H9 (cell line): Measurements from ENCODE around the gene RETN. TPM values are rescaled to one million over a fixed set of nuclear protein-coding genes. Genes with fewer than 3 reads are reported as not detected.

Experiments
- DNase-seq: peaks from one replicate; pipeline ENCODE4 v3.0.0-alpha.2; 2017
- H2AFZ ChIP-seq: one replicate; pipeline ENCODE4 v1.6.1; 2013; ENCODE audit warnings: mild to moderate bottlenecking, low read length, control low read depth, moderate library complexity
- H2AK5ac ChIP-seq: 2 replicates; pipeline ENCODE4 v1.6.1; 2013; ENCODE audit warnings: low read length, control low read depth, mixed read lengths; ENCODE audit not compliant: insufficient read length
- H2BK120ac ChIP-seq: one replicate; pipeline ENCODE4 v1.6.1; 2013; ENCODE audit warnings: low read depth, mild to moderate bottlenecking, low read length, control low read depth, inconsistent platforms; ENCODE audit not compliant: poor library complexity, severe bottlenecking
- H2BK12ac ChIP-seq: 2 replicates; pipeline ENCODE4 v1.6.1; 2013; ENCODE audit warnings: low read length, control low read depth, mixed read lengths, low read depth; ENCODE audit not compliant: insufficient read length
- H2BK15ac ChIP-seq: 2 replicates; pipeline ENCODE4 v1.6.1; 2013; ENCODE audit warnings: low read depth, low read length, control low read depth
- H2BK20ac ChIP-seq: one replicate; pipeline ENCODE4 v1.6.1; 2013; ENCODE audit warnings: low read depth, mild to moderate bottlenecking, low read length, control low read depth, inconsistent platforms; ENCODE audit not compliant: poor library complexity, severe bottlenecking
- H2BK5ac ChIP-seq: 2 replicates; pipeline ENCODE4 v1.6.1; 2013; ENCODE audit warnings: low read length, control low read depth, mixed read lengths; ENCODE audit not compliant: insufficient read length
- H3K14ac ChIP-seq: 2 replicates; pipeline ENCODE4 v1.6.1; 2013; ENCODE audit warnings: low read length, control low read depth; ENCODE audit not compliant: insufficient read depth
- H3K18ac ChIP-seq: 2 replicates; pipeline ENCODE4 v1.6.1; 2013; ENCODE audit warnings: low read depth, mild to moderate bottlenecking, mixed read lengths, low read length, control low read depth; ENCODE audit not compliant: insufficient read length
- H3K23ac ChIP-seq: 2 replicates; pipeline ENCODE4 v1.6.1; 2013; ENCODE audit warnings: low read length, control low read depth, mixed read lengths, low read depth; ENCODE audit not compliant: insufficient read length
- H3K23me2 ChIP-seq: 2 replicates; pipeline ENCODE4 v1.6.1; 2013; ENCODE audit warnings: low read depth, mild to moderate bottlenecking, mixed read lengths, low read length, control low read depth; ENCODE audit not compliant: insufficient read length, poor library complexity, severe bottlenecking
- H3K27ac ChIP-seq: 2 replicates; pipeline ENCODE4 v1.5.1; 2013; ENCODE audit warnings: low read length, control low read depth, mixed read lengths, low read depth; ENCODE audit not compliant: insufficient read length
- H3K27me3 ChIP-seq: 2 replicates; pipeline ENCODE4 v1.6.1; 2013; ENCODE audit warnings: low read length, control low read depth, inconsistent platforms; ENCODE audit not compliant: insufficient read depth
- H3K4ac ChIP-seq: 2 replicates; pipeline ENCODE4 v1.6.1; 2013; ENCODE audit warnings: low read depth, mild to moderate bottlenecking, control low read depth, inconsistent platforms, low read length, moderate library complexity
- H3K4me1 ChIP-seq: 2 replicates; pipeline ENCODE4 v1.6.1; 2013; ENCODE audit warnings: low read length, control low read depth, inconsistent platforms; ENCODE audit not compliant: insufficient read depth
- H3K4me2 ChIP-seq: 2 replicates; pipeline ENCODE4 v1.6.1; 2013; ENCODE audit warnings: low read length, control low read depth, mixed read lengths; ENCODE audit not compliant: insufficient read length, insufficient read depth
- H3K56ac ChIP-seq: 2 replicates; pipeline ENCODE4 v1.6.1; 2013; ENCODE audit warnings: low read depth, mild to moderate bottlenecking, mixed read lengths, low read length, control low read depth; ENCODE audit not compliant: insufficient read length
- H3K79me1 ChIP-seq: 2 replicates; pipeline ENCODE4 v1.6.1; 2013; ENCODE audit warnings: low read depth, mild to moderate bottlenecking, moderate library complexity, low read length, control low read depth, inconsistent platforms; ENCODE audit not compliant: insufficient read depth, poor library complexity, severe bottlenecking
- H3K79me2 ChIP-seq: 2 replicates; pipeline ENCODE4 v1.6.1; 2013; ENCODE audit warnings: low read length, control low read depth, inconsistent platforms; ENCODE audit not compliant: insufficient read depth
- H3K9ac ChIP-seq: 2 replicates; pipeline ENCODE4 v1.6.1; 2013; ENCODE audit warnings: low read length, control low read depth, mixed read lengths; ENCODE audit not compliant: insufficient read length; ENCODE audit errors: extremely low read depth
- H3K9me3 ChIP-seq: one replicate; pipeline ENCODE4 v1.6.1; 2013; ENCODE audit warnings: low read depth, low read length, inconsistent platforms; ENCODE audit not compliant: control insufficient read depth
- H3T11ph ChIP-seq: one replicate; pipeline ENCODE4 v1.6.1; 2013; ENCODE audit warnings: mild to moderate bottlenecking, low read length, control low read depth, inconsistent platforms
- H4K20me1 ChIP-seq: one replicate; pipeline ENCODE4 v1.6.1; 2013; ENCODE audit not compliant: control insufficient read depth, insufficient read length, insufficient read depth
- H4K5ac ChIP-seq: 2 replicates; pipeline ENCODE4 v1.6.1; 2013; ENCODE audit warnings: low read depth, mild to moderate bottlenecking, mixed read lengths, low read length, control low read depth; ENCODE audit not compliant: insufficient read length
- H4K8ac ChIP-seq: replicated peaks from 2 replicates; pipeline ENCODE4 v1.6.1; 2013; ENCODE audit warnings: low read length, control low read depth, mixed read lengths, low read depth; ENCODE audit not compliant: insufficient read length
- H4K91ac ChIP-seq: 2 replicates; pipeline ENCODE4 v1.6.1; 2013; ENCODE audit warnings: low read depth, mild to moderate bottlenecking, moderate library complexity, mixed read lengths, low read length, control low read depth; ENCODE audit not compliant: insufficient read length
- H3K27ac Mint-ChIP-seq, 3 experiments: 2 replicates in 2 of 3; 3 replicates in 1 of 3; pipeline ENCODE4 v1.8.0; 2020 to 2021; ENCODE audit warnings: mixed read lengths in 3 of 3, mild to moderate bottlenecking in 1 of 3, moderate library complexity in 1 of 3
- H3K27me3 Mint-ChIP-seq: 2 replicates; pipeline ENCODE4 v1.8.0; 2021; ENCODE audit warnings: low read depth, mild to moderate bottlenecking, moderate library complexity, mixed read lengths
- H3K36me3 Mint-ChIP-seq, 3 experiments: 2 replicates in 2 of 3; 3 replicates in 1 of 3; pipeline ENCODE4 v1.8.0; 2020 to 2021; ENCODE audit warnings: low read depth in 3 of 3, mixed read lengths in 3 of 3; ENCODE audit not compliant: insufficient read depth in 1 of 3
- H3K4me1 Mint-ChIP-seq, 2 experiments: 2 replicates each; pipeline ENCODE4 v1.8.0; 2020; ENCODE audit warnings: mixed read lengths in 2 of 2
- H3K4me3 Mint-ChIP-seq, 2 experiments: 2 replicates in 1 of 2; 3 replicates in 1 of 2; pipeline ENCODE4 v1.8.0; 2020 to 2021; ENCODE audit warnings: mild to moderate bottlenecking in 2 of 2, mixed read lengths in 2 of 2, moderate library complexity in 1 of 2
- H3K9me3 Mint-ChIP-seq, 2 experiments: 2 replicates in 1 of 2; 3 replicates in 1 of 2; pipeline ENCODE4 v1.8.0; 2020; ENCODE audit warnings: mild to moderate bottlenecking in 2 of 2, mixed read lengths in 2 of 2, moderate library complexity in 1 of 2
- CTCF ChIP-seq: fragments of 200-600 bp; sonication (generic); conservative IDR thresholded peaks from 3 replicates; pipeline ENCODE4 v1.8.0; 2021; ENCODE audit warnings: antibody characterized with exemption, mild to moderate bottlenecking
- WGBS: extraction: QIAGEN DNeasy Blood & Tissue Kit; methylation state at CpG from one replicate; pipeline ENCODE4 v1.1.7; 2013; ENCODE audit warnings: missing lambda C conversion rate, low lambda C conversion rate, mixed read lengths; ENCODE audit not compliant: insufficient read length; ENCODE audit errors: extremely low coverage; 5-methylcytosine and 5-hydroxymethylcytosine counted together
- total RNA-seq: library from RNA; stranded (reverse); gene quantifications from 2 replicates; pipeline ENCODE4 v1.2.1, GENCODE V29; 2021

RETN gene
- total RNA-seq, 1 experiment from 2014 or later: not detected

GRCh38 chr19:7644550-7644877 lies 24.3 kb upstream of the RETN start:
- peaks cover 0 to 8% of the 10 kb centered on the region in 2 experiments; a peak in 2 of 4 replicates for H3K4me1 Mint-ChIP-seq
- H4K91ac ChIP-seq: no peak overlapping the region
- no peak overlapping the region for H3K9ac ChIP-seq
- H3K36me3 Mint-ChIP-seq: peaks cover 9 to 25% (median 17%) of the 10 kb centered on the region in 3 experiments
- no peak overlapping the region for H3K27ac Mint-ChIP-seq
- H4K20me1 ChIP-seq: no peaks in the 10 kb centered on the region
- H2AFZ ChIP-seq: no peak overlapping the region
- H3K23ac ChIP-seq: no peak overlapping the region
- H3K4me2 ChIP-seq: no peak overlapping the region
- no CpG with 5 or more reads among the region's 20 CpGs for WGBS
- H3K27me3 ChIP-seq: no peaks in the 10 kb centered on the region
- no peak overlapping the region for H3K14ac ChIP-seq
- H3T11ph ChIP-seq: no peak overlapping the region
- H3K27ac ChIP-seq: no peak overlapping the region
- no peak overlapping the region for H3K4ac ChIP-seq
- H3K27me3 Mint-ChIP-seq: peaks cover 3% of the 10 kb centered on the region; the same call in 1 of the 2 replicates
- no peaks in the 10 kb centered on the region for H3K4me1 ChIP-seq
- no peak overlapping the region for H3K56ac ChIP-seq
- H4K5ac ChIP-seq: no peak overlapping the region
- no peak overlapping the region for H3K18ac ChIP-seq
- no peak overlapping the region for H2AK5ac ChIP-seq
- H3K9me3 Mint-ChIP-seq: no peaks in the 10 kb centered on the region; a peak in 1 of 5 replicates
- H2BK12ac ChIP-seq: no peak overlapping the region
- TF ChIP-seq CTCF: no peak
- no peaks in the 10 kb centered on the region for H3K23me2 ChIP-seq
- no peak overlapping the region for H2BK120ac ChIP-seq
- no peak for DNase-seq
- H3K9me3 ChIP-seq: no peaks in the 10 kb centered on the region
- H3K4me3 Mint-ChIP-seq: no peak overlapping the region
- no peaks in the 10 kb centered on the region for H3K79me2 ChIP-seq
- H3K79me1 ChIP-seq: no peaks in the 10 kb centered on the region
- no peak overlapping the region for H2BK15ac ChIP-seq
- no peak overlapping the region for H2BK20ac ChIP-seq
- H2BK5ac ChIP-seq: no peak overlapping the region
- no peak overlapping the region for H4K8ac ChIP-seq
